Activated T-helper 1 cell treated with Interleukin-2 at 50 U/mL for 16 hours (primary cell): Measurements from ENCODE around the gene PHETA1.
"Not testable (repeated sequence)": the region's sequence is repeated elsewhere in the genome, so short reads cannot be mapped to it uniquely, and the experiment has no call there.

Experiments used
- DNase-seq: peaks from one replicate; pipeline ENCODE4 v3.0.0-alpha.2; 2020; ENCODE audit warnings: low read depth

Gene PHETA1

DNA sequence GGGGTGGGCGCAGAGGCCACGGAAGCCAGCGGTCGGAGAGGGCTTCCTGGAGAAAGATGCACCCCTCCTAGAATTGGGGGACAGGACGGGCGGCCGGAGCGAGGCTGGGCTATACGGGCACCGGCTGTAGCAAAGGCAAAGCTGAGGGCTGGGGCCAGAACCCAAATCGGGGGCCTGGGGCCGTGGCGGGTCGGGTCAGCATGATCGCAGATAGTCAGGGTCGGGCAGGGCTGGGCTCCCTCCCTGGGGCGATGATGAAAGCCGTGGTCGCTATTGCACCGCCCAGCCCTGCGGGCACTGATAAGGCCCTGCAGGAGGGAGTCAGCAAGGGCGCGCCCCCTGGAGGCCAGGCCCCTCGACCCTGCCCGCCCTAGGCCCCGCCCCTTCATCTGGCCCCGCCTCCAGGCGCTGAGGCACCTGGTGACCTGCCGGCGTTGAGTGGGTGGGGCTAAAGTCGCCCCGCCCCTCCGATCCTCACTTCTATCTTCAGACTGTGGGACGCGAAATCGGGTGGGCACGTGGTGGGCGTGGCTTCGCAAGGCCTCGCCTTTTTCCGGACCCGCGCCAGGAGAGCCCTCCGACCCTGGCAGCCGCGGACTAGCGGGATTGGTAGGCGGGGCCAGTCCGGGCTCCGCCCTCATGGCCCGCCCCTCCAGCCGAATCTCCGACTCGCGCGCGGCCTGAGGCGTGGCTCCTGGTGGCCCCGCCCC is 36.4 kb upstream of the PHETA1 start:
- DNase-seq = peak; percentile 96

DNA sequence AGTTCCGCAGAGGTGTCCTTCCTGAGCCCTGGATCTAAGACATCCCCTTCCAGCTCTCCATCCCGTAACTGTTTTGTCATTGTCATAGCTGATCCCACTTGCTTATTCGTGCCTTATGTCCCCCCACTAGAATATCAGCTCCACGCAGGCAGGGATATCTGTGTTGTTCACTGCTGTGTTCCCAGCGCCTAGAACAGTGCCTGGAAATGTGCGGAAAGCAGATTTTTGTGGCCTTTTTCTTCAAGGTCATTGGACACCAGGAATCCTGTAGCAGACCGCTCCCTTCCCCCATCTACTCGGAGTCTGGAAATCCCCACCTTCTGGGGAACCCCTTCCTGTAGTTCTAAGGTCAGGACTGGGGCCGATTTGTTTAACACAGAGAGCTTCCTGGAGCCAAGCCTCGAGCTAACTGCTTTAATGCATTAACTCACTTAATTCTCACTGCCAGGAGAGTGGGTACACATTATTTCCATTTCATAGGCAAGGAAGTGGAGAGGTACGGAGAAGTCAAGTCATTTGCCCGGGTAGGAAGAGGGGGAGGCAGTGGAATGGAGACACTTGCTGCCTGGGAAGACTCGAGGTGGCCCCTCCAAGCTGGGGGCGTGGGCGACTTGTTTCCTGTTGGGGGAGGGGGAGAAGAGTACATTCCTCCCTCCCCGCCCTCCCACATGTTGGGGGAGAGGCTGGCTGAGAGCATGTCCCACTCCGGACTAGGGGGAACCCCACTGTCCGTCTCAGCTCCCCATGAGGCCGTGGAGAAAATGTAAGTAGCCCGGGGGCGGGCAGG is 35.7 kb upstream of the PHETA1 start:
- DNase-seq = no peak

DNA sequence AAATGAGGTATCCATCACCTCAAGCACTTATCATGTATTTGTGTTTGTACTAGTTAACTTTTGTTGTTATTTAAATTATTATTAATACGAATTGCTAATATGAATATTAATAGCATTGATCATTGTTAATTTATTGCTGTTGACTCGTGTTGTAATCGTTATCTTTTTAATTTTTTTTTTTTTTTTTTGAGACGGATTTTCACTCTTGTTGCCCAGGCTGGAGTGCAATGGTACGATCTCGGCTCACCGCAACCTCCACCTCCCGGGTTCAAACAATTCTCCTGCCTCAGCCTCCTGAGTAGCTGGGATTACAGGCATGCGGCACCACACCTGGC is 33.6 kb upstream of the PHETA1 start:
- not testable (repeated sequence) for DNase-seq

DNA sequence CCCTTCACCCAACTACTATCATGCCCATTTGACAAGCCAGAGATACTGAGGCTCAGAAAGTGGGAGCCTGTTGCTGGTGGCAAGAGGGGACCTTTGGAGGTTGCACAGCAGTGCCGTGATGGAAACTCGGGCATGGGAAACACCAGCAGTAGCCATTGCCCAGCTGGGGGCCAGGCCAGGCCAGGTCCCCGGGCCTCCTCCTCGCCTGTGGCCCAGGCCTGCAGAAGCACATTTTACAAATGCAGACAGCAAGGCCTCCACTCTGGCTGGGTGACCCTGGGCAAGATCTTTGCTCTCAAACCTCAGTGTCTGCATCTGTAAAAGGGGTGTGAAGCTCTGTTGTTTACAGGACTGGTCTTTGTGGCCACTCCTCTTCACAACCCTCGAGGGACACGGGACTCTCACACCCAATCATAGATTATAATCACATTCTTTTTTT is 32.3 kb upstream of the PHETA1 start:
- no peak for DNase-seq

DNA sequence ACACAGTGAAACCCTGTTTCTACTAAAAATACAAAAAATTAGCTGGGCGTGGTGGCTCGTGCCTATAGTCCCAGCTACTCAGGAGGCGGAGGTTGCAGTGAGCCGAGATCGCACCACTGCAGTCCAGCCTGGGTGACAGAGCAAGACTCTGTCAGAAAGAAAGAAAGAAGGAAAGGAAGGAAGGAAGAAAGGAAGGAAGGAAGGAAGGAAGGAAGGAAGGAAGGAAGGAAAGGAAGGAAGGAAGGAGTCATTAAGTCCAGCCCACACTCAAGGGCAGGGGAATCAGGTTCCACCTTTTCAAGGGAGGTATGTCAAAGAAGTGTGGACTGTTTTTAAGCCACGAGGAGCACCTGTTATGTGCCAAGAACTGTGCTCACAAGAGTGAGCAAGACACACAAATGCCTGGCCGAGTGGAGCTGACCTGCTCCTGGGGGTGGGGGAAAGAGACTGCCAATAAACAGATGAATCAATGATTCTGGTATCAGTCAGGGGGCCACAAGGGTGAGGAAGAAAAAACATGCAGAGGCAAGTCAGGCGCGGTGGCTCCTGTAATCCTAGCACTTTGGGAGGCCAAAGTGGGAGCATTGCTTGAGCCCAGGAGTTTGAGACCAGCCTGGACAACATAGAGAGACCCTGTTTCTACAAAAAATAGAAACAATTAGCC is 31.0 kb upstream of the PHETA1 start:
- not testable (repeated sequence) for DNase-seq

DNA sequence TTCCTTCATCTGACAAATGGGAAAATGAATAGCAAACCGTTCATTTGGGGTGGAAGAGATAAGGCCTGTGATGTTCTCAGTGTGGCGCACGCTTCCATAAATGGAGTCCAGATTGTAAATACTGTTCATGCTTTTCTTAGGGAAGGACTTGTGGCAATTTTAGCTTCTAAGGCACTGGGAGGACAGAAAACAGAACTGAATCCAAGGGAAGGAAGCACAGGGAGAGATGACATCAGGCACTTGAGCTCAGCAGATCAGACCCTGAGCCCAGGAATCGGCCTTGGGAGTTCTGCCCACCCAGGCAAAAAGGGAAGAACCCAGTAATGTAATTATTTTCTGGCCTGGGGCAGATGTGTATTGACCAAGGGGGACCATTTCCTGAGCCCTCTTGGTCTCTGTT is 29.6 kb upstream of the PHETA1 start:
- no peak for DNase-seq

DNA sequence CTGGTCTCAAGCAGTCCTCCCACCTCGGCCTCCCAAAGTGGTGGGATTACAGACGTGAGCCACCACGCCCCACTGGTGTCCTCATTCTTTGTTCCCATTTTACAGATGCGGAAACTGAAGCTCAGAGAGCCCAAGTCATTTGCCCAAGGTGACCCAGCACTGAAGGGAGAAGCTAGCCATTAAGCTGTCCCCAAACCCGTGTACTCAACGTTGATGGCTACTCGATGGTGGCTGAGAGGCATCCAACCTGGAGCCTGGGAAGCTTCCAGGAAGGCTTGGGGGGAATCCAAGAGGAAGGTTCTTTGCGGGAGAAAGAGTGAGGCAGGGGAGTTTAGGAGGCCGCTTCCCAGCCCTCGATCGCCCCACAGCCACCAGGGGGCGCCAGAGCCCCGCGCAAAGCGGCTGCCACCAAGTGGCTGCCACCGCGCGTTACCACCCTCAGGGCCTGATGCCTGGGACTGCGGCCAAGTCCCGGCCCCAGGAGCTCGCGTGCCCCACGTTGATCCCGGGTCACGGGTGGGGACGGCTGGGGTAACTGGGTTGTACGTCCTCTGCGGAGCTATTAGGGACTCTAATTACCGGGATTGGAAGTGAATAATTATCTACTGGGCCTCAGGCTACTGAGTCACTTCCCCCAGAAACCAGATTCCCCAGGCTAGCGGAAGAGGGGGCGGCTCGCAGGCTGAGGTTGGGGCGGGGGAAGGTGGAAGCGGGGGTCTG is 28.0 kb upstream of the PHETA1 start:
- peak; percentile 84 for DNase-seq

DNA sequence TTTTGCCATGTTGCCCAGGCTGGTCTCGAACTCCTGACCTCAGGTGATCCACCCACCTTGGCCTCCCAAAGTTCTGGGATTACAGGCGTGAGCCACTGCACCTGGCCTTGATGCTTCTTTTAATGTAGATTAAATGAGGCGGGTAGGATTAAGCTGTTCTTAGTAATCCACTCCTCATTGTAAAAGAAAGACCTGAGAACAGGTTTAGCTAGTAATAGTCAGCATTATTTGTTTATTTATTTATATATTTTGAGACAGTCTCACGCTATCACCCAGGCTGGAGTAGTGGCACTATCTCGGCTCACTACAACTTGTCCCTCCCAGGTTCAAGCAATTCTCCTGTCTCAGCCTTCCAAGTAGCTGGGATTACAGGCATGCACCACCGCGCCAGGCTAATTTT is 27.4 kb upstream of the PHETA1 start:
- not testable (repeated sequence) for DNase-seq

DNA sequence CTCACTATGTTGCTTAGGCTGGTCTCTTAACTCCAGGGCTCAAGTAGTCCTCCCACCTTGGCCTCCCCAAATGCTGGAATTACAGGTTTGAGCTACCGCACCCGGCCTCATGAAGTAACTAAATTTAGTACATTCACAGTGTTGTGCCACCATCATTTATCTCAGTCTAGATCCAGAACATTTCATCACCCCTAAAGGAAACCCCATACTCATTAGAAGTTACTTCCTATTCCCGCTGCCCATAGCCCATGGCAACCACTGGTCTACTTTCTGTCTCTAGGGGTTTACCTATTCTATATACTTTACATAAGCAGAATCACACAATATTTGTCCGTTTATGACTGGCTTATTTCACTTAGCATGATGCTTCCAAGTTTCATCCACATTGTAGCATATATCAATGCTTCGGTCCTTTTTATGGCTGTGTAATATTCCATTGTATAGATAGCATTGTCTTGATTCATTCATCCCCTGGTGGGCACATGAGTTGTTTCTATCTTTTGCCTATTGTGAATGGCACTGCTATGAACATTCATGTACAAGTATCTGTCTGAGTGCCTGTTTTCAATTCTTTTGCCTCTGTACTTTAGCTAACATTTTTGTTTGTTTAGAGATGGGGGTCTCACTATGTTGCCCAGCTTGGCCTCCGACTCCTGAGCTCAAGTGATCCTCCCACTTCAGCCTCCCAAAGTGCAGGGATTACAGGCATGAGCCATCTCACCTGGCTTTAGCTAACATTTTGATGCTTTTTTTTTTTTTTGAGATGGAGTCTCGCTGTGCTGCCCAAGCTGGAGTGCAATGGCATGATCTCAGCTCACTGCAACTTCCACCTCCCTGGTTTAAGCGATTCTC is 26.7 kb upstream of the PHETA1 start:
- no peak for DNase-seq

DNA sequence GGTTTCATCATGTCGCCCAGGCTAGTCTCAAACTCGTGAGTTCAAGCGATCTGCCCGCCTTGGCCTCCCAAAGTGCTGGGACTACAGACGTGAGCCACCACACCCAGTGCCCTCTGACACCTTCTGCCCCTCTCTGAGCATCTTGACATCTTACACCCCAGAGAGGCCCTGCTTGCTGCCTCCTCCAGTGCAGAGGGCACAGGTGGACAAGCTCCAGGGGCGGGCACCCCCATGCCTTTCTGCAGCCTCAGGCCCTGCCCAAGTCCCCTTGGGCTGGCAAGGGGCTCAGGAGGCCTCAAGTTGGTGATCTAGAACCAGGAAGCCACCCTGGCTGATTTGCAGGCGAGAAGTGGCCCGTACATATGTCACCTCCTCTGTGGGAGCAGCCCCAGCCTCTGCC is 25.6 kb upstream of the PHETA1 start:
- DNase-seq = no peak

DNA sequence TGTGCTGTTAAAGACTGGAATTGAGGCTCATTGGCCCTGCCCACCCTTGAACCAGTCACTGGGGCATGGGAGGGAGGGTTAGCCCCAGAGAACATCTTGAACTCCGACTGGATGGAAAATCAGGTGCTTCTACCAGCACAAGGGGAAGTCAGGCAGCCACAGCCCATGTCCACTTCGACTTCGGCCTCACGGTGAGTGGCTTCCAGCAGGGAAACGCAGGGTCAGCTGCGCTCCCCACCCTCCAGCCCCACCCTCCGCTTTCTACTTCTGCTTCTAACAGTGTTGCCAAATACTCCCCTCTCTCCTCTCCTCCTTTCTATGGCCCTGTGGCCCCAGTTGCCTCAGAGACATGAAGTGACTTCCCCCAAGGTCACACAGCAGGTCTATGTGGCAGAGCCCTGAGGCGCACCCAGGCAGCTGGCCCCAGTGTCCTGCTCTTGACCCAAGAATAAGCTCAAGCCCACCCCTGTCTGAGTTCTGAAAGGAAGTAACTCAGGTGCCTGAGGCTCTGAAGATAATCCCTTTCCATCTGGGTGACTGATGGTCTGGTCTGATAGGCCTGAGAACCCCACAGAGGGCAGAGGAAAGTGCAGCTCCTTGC is 24.9 kb upstream of the PHETA1 start:
- DNase-seq = no peak

DNA sequence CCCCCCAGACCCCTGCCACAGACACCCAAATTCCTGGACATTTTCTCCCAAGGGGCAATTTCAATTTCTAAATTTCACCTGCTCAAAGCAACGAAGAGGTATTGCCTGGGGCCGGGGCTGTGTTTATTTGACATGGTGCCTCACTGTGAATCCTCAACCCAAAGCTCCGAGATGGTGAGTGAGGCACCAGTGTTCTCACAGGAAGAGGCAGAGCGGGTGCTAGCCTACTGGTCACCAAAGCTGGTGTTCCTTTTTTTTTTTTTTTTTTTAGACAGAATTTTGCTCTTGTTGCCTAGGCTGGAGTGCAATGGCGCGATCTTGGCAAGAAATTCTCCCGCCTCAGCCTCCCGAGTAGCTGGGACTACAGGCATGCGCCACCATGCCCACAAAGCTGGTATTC is 22.0 kb upstream of the PHETA1 start:
- no peak for DNase-seq

DNA sequence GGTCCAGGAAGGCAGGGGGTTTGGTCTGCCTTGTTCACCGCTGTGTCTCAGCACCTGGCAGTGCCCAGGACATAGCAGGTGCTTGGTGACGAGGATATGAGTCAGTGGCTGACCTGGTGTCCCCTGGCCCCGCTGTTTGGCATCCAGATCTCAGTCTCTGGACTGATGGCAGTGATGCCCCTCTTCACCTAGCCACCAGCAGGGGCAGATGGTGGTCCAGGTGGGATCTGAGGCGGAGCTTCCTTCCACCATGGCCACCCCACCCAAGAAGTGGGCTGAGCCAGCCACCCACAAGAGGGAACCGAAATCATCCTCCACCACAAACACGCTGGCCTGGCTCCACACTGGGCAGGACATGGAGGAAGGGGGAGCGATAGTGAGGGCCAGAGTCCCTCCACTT is 20.7 kb upstream of the PHETA1 start:
- DNase-seq = no peak

DNA sequence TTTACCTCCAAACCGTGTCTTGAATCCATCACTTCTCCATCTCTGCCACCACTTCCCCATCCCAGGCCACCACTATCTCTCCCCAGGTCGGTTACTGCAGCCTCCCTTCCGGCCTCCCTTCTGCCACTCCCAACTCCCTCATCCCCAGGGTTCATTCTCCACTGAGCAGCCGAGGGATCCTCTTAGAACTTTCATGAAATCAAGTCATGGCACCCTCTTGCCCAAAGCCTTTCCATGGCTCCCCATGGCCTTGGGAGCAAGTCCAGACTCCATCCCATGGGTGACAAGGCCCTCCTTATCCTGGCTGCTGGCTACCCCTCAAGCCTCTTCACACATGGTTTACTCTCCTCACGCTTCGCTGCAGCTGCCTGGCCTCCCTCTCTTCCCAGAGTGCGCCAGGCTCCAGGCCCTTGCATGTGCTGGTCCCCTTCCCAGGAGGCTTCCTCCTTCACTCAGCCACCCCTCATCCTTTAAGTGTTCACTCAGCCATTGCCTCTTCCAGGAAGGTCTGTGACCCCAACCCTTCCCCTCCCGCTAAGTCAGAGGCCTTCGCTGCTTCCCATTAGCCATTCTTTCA is 18.9 kb upstream of the PHETA1 start:
- DNase-seq = no peak

DNA sequence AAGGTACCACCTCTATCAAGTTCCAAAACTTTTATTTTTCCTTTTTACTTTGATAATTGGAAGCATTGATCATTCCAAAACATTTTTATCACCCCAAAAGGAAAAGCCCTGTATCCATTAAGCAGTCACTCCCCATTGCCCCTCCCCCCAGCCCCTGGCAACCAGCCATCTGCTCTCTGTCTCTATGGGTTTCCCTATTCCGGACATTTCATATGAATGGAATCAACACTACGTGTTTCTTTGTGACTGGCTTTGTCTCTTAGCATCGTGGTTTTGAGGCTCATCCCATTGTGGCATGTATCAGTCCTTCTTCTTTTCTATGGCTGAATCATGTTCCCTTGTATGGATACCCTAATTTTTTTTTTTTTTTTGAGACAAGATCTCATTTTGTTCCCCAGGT is 18.0 kb upstream of the PHETA1 start:
- no peak for DNase-seq

DNA sequence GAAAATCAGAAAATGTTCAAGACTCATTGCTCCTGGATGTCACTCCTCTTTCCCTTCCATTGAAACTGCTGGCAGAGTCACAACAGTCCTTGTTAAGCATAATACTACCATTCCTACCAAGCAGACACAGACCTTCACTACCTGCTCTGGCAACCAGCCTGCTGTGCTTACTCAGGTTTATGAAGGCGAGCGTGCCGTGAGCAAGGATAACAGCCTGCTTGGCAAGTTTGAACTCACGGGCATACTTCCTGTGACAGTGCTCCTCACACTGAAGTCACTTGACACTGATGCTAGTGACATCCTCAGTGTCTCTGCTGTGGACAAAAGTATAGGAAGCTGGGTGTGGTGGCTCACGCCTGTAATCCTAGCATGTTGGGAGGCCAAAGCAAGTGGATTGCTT is 15.7 kb upstream of the PHETA1 start:
- DNase-seq = no peak

DNA sequence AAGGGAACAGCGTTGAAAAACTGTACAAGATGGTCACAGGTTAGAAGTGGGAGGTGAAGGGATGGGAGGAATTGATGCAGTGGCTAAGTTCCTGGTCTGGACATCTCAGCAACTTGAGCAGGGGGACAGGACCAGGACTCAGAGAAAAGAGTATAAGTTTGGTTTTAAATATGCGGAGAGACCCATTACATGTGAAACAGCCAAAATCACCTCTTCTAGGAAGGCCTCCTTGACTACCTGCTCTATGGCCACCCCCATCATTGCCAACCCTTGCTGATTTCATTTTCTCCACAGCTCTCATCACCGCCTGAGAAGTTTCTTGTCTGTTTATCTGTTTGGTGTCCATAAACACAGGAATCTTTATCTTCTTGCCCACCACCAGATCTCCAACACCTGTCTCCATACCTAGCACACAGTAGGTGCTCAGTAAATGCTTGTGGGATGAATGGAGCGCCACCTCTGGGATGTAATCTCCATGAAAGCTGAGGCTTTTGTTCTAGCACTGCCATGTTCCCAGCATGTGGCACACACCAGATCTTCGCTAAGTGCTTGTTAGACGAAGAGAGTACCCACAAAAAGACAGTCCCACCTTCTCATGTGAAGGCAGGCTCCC is 11.2 kb upstream of the PHETA1 start:
- no peak for DNase-seq

DNA sequence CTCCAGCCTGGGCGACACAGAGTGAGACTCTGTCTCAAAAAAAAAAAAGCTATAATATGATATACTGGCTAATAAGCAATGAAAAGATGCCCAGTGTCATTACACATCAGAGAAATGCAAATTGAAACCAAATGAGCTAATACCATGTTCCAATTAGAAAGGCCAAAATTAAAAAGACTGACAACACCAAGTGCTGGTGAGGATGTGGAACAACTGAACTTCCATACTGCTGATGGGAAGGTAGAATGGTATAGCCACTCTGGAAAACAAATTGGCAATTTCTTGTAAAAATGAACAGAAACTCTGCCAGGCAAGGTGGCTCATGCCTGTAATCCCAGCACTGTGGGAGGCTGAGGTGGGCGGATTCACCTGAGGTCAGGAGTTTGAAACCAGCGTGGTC is 8.5 kb upstream of the PHETA1 start:
- no peak for DNase-seq

DNA sequence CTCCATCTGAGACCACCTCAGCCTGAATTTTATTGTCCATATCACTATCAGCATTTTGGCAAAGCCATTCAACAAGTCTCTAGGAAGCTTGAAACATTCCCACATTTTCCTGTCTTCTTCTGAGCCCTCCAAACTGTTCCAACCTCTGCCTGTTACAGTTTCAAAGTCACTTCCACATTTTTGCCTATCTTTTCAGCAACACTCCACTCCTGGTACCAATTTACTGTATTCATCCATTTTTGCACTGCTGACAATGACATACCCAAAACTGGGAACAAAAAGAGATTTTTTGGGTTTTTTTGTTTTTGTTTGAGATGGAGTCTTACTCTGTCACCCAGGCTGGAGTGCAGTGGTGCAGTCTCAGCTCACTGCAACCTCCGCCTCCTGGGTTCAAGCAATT is 4.3 kb upstream of the PHETA1 start:
- not testable (repeated sequence) for DNase-seq

DNA sequence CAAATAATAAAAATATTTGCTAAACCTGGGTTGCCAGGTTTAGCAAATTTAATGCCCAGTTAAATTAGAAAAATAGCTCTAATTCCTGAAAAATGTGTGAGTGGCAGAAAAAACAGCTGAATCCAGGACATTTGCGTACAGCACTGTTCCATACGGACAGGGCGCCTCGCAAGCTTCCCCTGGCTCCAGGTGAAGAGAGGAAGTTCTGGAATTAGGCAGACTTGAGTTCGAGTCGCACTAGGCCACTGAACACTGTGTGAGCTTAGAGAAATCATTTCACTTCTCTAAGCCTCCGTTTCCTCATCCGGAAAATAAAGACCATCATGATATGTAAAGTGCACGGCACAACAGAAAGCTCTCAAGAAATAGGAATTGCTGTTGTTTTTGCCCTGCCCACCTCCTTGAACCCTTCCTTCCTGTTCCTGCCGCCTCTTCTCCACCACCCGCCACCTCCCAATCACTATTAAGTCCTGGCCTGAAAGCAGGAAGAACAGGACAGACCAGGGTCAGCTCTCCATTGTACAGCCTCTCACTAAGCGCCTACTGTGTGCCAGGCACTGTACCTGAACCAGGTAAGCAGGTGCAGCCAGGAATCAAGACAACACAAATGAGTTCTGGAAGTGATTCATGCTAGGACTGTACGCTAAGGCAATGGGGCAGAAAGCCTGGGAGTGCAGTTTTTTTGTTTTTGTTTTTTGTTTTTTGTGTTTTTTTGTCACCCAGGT is 763 bp upstream of the PHETA1 start:
- no peak for DNase-seq
